HL-60 (cell line): ENCODE measurements around the gene CRYZL1.

Experiments used
- DNase-seq, 2 experiments: peaks; one replicate each; pipeline ENCODE4 v3.0.0-alpha.2; 2010 to 2020; ENCODE audit warnings: low read depth in 1 of 2, low spot score in 1 of 2
- H3K27ac ChIP-seq: fragments of 250-450 bp; sonication (Bioruptor Pico); replicated peaks from 2 replicates; pipeline ENCODE4 v1.5.1; 2020; ENCODE audit warnings: mild to moderate bottlenecking, moderate library complexity
- H3K27me3 ChIP-seq: fragments of 250-450 bp; sonication (Bioruptor Pico); 2 replicates; pipeline ENCODE4 v1.5.1; 2021; ENCODE audit warnings: mild to moderate bottlenecking, moderate library complexity; ENCODE audit not compliant: insufficient read depth, poor library complexity, severe bottlenecking
- H3K4me3 ChIP-seq: replicated peaks from 2 replicates; pipeline ENCODE4 v1.5.1; 2011; ENCODE audit warnings: mild to moderate bottlenecking, control low read depth, low read length; ENCODE audit not compliant: insufficient read depth
- CTCF ChIP-seq: IDR thresholded peaks from one replicate; pipeline ENCODE4 v1.5.1; 2011; ENCODE audit warnings: low read length, control low read depth, inconsistent platforms; ENCODE audit not compliant: insufficient read depth
- GABPA ChIP-seq: IDR thresholded peaks from 2 replicates; pipeline ENCODE4 v1.6.1; 2012; ENCODE audit warnings: low read depth
- POLR2AphosphoS5 ChIP-seq: IDR thresholded peaks from 2 replicates; pipeline ENCODE4 v1.6.1; 2012; ENCODE audit warnings: low read depth
- SPI1 ChIP-seq: IDR thresholded peaks from 2 replicates; pipeline ENCODE4 v1.6.1; 2012; ENCODE audit warnings: low read depth, mild to moderate bottlenecking, borderline replicate concordance
- TF ChIP-seq, protein P1 (sequence below): IDR thresholded peaks from 2 replicates; pipeline ENCODE4 v1.6.1; 2012; ENCODE audit warnings: low read depth; ENCODE audit not compliant: insufficient replicate concordance

The CRYZL1 gene

DNA sequence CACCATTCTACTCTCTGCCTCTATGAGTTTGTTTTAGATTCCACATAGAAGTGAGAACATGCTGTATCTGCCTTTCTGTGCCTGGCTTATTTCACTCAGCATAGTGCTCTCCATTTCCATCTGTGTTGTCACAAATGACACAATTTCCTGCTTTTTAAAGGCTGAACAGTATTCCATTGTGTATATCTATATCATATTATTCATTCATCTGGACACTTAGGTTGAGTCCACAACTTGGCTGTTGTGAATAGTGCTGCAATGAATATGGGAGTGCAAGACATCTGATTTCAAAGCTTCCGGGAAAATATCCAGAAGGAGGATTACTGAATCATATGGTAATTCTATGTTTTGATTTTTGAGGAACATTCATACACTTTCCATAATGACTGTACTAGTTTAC, 33.0 kb downstream of the CRYZL1 start:
- Histone ChIP-seq H3K27ac (no peak overlapping the region), H3K27me3 (no peaks in the 10 kb centered on the region), H3K4me3 (no peak overlapping the region)
- TF ChIP-seq CTCF = no peak
- no peak for DNase-seq

- H3K4me3 ChIP-seq = no peak overlapping the region
- H3K27me3 ChIP-seq = no peaks in the 10 kb centered on the region
- no peak for TF ChIP-seq GABPA
- TF ChIP-seq, protein P1, sequence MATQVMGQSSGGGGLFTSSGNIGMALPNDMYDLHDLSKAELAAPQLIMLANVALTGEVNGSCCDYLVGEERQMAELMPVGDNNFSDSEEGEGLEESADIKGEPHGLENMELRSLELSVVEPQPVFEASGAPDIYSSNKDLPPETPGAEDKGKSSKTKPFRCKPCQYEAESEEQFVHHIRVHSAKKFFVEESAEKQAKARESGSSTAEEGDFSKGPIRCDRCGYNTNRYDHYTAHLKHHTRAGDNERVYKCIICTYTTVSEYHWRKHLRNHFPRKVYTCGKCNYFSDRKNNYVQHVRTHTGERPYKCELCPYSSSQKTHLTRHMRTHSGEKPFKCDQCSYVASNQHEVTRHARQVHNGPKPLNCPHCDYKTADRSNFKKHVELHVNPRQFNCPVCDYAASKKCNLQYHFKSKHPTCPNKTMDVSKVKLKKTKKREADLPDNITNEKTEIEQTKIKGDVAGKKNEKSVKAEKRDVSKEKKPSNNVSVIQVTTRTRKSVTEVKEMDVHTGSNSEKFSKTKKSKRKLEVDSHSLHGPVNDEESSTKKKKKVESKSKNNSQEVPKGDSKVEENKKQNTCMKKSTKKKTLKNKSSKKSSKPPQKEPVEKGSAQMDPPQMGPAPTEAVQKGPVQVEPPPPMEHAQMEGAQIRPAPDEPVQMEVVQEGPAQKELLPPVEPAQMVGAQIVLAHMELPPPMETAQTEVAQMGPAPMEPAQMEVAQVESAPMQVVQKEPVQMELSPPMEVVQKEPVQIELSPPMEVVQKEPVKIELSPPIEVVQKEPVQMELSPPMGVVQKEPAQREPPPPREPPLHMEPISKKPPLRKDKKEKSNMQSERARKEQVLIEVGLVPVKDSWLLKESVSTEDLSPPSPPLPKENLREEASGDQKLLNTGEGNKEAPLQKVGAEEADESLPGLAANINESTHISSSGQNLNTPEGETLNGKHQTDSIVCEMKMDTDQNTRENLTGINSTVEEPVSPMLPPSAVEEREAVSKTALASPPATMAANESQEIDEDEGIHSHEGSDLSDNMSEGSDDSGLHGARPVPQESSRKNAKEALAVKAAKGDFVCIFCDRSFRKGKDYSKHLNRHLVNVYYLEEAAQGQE = no peak
- TF ChIP-seq POLR2AphosphoS5 = no peak
- TF ChIP-seq SPI1 = no peak
- no peak for TF ChIP-seq CTCF
- H3K27ac ChIP-seq = no peak overlapping the region
- DNase-seq = no peak
Observed at GRCh38 chr21:33598051-33598450, 43.5 kb downstream of the CRYZL1 start.

DNA sequence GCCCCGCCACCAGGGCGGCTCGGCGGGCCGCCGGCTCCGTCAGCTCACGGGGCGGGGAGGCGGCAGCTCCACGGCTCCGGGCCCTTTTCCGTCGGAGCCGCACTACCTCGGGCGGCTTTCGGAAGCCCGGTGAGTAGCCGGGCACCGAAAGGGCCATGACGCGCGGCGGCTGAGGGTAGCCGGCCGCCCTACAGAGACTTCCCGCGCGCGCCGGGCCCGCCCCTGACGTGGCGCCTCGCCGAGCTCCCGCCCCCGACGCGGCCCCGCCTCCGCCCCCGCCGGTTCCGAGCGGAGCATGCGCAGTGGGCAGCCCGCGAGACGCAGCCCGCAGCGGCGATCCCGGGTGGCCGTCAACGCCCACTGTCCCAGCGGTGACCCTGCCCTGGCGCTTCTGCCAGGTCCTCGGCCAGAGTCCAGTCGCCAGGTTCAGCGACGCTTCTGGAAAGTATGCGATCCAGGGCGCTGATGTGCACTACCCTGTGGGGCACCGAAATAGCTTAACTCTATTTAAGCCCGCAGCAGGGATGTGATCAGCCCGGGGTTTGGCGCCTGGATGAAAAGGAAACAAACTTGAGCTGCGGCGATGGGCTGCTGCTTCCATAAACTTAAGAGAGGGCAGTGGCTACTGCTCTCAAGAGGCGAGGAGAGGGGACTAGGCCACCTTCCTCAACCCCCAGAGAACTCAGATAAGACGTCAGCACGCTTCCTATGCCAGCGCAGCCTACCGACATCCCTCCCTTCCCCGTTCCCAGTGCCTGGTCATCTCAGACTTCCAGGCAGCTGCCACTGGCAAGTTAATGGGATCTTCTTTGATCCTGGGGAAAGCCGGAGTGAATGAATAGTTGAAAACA, 52.8 kb downstream of the CRYZL1 start, which contains the start of gene DONSON:
DONSON (minus strand) TSS at position 200 of the 851 bp plus-strand sequence; CDS start at position 157, 43 bp downstream.
- 0 out of 2 replicates have a peak, but pooled peaks have one; percentile 21 for TF ChIP-seq POLR2AphosphoS5
- no peak for TF ChIP-seq SPI1
- TF ChIP-seq GABPA = no peak
- no peak for TF ChIP-seq CTCF
- TF ChIP-seq, protein P1 = no peak
- peak; percentile 63 to 79 for DNase-seq
- peak within 1 kb of the TSS; percentile 57 for H3K27ac ChIP-seq
- peak within 1 kb of the TSS; percentile 74 for H3K4me3 ChIP-seq
- no peaks in the 10 kb centered on the region for H3K27me3 ChIP-seq
